ENCODE measurements around the gene MICU2. TPM values are rescaled to one million over a fixed set of nuclear protein-coding genes. Genes with fewer than 3 reads are reported as not detected.

Gene MICU2
- total and polyA plus RNA-seq, 10 of the 15 experiments (the other 5 are each of a cell fraction or from before 2014, with no cell fraction given) = 17.7 to 56.6 (median 43.8) TPM

DNA sequence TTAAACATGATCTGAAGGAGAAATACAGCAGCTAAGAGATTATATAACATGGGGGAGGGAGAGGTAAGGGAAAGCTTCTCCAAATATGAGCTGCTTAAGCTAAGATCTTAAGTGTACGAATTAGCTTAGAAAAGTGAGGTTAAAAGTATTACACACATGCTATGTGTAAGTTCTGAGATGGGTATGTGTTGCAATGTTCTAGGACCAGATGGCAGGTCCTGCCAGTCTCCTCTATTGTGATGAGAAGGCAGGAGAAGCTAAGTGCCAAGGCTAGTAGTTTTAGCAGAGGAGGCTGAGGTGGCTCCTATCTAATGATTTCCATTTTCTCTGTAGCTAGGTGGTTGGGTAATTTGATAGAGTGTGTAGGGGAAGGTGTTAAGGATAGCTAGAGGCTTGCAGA, 57.6 kb downstream of the MICU2 start:
- intact Hi-C loops (cut with micrococcal nuclease; ENCODE audit: unreplicated experiment) = no loop called here
- ATAC-seq = no peak
- RAD21 ChIA-PET (ENCODE audit: unreplicated experiment) = interaction anchor here (0.6 kb wide), 1 partner anchor 154 kb away, joined by 3 read pairs; no protein-coding TSS in a partner anchor
- no peaks in the 10 kb centered on the region for H4K20me1 ChIP-seq (ENCODE audit: control insufficient read depth, insufficient read depth)
- TF ChIP-seq, protein P1, sequence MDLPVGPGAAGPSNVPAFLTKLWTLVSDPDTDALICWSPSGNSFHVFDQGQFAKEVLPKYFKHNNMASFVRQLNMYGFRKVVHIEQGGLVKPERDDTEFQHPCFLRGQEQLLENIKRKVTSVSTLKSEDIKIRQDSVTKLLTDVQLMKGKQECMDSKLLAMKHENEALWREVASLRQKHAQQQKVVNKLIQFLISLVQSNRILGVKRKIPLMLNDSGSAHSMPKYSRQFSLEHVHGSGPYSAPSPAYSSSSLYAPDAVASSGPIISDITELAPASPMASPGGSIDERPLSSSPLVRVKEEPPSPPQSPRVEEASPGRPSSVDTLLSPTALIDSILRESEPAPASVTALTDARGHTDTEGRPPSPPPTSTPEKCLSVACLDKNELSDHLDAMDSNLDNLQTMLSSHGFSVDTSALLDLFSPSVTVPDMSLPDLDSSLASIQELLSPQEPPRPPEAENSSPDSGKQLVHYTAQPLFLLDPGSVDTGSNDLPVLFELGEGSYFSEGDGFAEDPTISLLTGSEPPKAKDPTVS (IDR thresholded peaks at IDR 0.05; ENCODE audit: low read depth, low read length) = no peak
- no peak for TF ChIP-seq LARP7 (IDR thresholded peaks at IDR 0.05)
- TF ChIP-seq GABPA (IDR thresholded peaks at IDR 0.05; ENCODE audit: low read depth) = no peak
- no peak for TF ChIP-seq RCOR1 (conservative IDR thresholded peaks at IDR 0.05; ENCODE audit: low read depth, low read length)
- no peak for TF ChIP-seq ZNF384 (IDR thresholded peaks at IDR 0.05; ENCODE audit: borderline replicate concordance, low read depth, low read length)
- TF ChIP-seq, protein P2, sequence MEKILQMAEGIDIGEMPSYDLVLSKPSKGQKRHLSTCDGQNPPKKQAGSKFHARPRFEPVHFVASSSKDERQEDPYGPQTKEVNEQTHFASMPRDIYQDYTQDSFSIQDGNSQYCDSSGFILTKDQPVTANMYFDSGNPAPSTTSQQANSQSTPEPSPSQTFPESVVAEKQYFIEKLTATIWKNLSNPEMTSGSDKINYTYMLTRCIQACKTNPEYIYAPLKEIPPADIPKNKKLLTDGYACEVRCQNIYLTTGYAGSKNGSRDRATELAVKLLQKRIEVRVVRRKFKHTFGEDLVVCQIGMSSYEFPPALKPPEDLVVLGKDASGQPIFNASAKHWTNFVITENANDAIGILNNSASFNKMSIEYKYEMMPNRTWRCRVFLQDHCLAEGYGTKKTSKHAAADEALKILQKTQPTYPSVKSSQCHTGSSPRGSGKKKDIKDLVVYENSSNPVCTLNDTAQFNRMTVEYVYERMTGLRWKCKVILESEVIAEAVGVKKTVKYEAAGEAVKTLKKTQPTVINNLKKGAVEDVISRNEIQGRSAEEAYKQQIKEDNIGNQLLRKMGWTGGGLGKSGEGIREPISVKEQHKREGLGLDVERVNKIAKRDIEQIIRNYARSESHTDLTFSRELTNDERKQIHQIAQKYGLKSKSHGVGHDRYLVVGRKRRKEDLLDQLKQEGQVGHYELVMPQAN (conservative IDR thresholded peaks at IDR 0.05) = no peak
- TF ChIP-seq SMAD1 (IDR thresholded peaks at IDR 0.05; ENCODE audit: low read depth, partially characterized antibody) = no peak
- SMC1A ChIA-PET (ENCODE audit: uncharacterized antibody, unreplicated experiment) = interaction anchor here (1.1 kb wide), 1 partner anchor 37 kb away, joined by 4 read pairs; no protein-coding TSS in a partner anchor
- POLR2A ChIA-PET = no interaction called here
- WGBS (ENCODE audit: insufficient coverage, insufficient replicate concordance, low lambda C conversion rate, missing lambda C conversion rate) = 91% methylated on average over 1 of the region's 1 CpG
- no peak overlapping the region for H3K27ac ChIP-seq (ENCODE audit: control insufficient read depth, insufficient read depth)
- no peak overlapping the region for H3K4me2 ChIP-seq (ENCODE audit: control insufficient read depth, insufficient read depth)
- H3K36me3 ChIP-seq (ENCODE audit: control insufficient read depth in 2 of 2, insufficient read depth in 2 of 2, low read length in 1 of 2) = peaks cover 0 to 5% of the 10 kb centered on the region in 2 experiments; a peak in 1 of 4 replicates
- FAIRE-seq = no peak
- CTCF ChIA-PET = interaction anchor here (0.7 to 1.1 kb wide), 3 partner anchors 11 to 248 kb away, joined by 3 to 5 read pairs (median 3); no protein-coding TSS in a partner anchor
- DNase-seq (ENCODE audit: low read depth, low spot score) = no peak
- no peak overlapping the region for H3K4me3 ChIP-seq
- no peak overlapping the region for H3K9ac ChIP-seq (ENCODE audit: control insufficient read depth, insufficient read depth, low read length)
- H3K27me3 ChIP-seq (replicated peaks in 1 of 2; ENCODE audit: control insufficient read depth in 2 of 2, insufficient read depth in 2 of 2, low read length in 1 of 2) = no peaks in the 10 kb centered on the region
- H2AFZ ChIP-seq (ENCODE audit: control insufficient read depth, low read depth, low read length) = no peak overlapping the region
- H3K4me1 ChIP-seq (ENCODE audit: control insufficient read depth, insufficient read depth, low read length) = peaks cover 4% of the 10 kb centered on the region; the same call in 1 of the 2 replicates
- in situ Hi-C loops (cut with MboI) = no loop called here
- no TSS peak for BruUV-seq (replicated peaks)
- H3K79me2 ChIP-seq (ENCODE audit: control insufficient read depth, insufficient read depth, low read length) = no peaks in the 10 kb centered on the region; the same call in 1 of the 2 replicates
- no peaks in the 10 kb centered on the region; the same call in 2 of the 3 replicates for H3K9me3 ChIP-seq (replicated peaks; ENCODE audit: control insufficient read depth, insufficient read depth, low read length)

Measured in GM12878 (cell line).